Breast epithelium (tissue), 4 donors: Measurements from ENCODE around the gene NFKBIB. TPM values are rescaled to one million over a fixed set of nuclear protein-coding genes. Genes with fewer than 3 reads are reported as not detected.

ENCODE experiments used
- DNase-seq, 2 donors: peaks; one replicate each; pipeline ENCODE4 v3.0.0-alpha.2; 2019; ENCODE audit warnings: low spot score in 2 of 2
- H3K27ac ChIP-seq, 2 donors: fragments of 200-600 bp; sonication (generic) in 1 of 2; one replicate each; pipeline ENCODE4 v1.5.1; 2016 to 2019; ENCODE audit warnings: mild to moderate bottlenecking in 1 of 2
- H3K27me3 ChIP-seq, 2 donors: fragments of 200-600 bp; sonication (generic) in 1 of 2; one replicate each; pipeline versions ENCODE4 v1.5.1 to v1.6.0; 2017 to 2019; ENCODE audit warnings: control low read depth in 1 of 2, mild to moderate bottlenecking in 1 of 2
- H3K36me3 ChIP-seq: fragments of 200-600 bp; one replicate; pipeline ENCODE4 v1.5.1; 2019
- H3K4me1 ChIP-seq, 2 donors: fragments of 200-600 bp; sonication (generic); one replicate each; pipeline ENCODE4 v1.5.1; 2016 to 2019; ENCODE audit warnings: control low read depth in 1 of 2
- H3K4me3 ChIP-seq, 3 donors: fragments of 200-600 bp; sonication (generic); 1 replicate in 2 of 3; 2 replicates in 1 of 3; pipeline ENCODE4 v1.5.1; 2016 to 2019; ENCODE audit warnings: mild to moderate bottlenecking in 3 of 3, moderate library complexity in 2 of 3
- H3K9me3 ChIP-seq, 2 donors: fragments of 200-600 bp; sonication (generic) in 1 of 2; one replicate each; pipeline ENCODE4 v1.5.1; 2016 to 2019; ENCODE audit warnings: control low read depth in 1 of 2
- CTCF ChIP-seq, 3 donors: fragments of 450-650 bp; IDR thresholded peaks; one replicate each; pipeline ENCODE4 v1.5.1; 2016 to 2017; ENCODE audit warnings: antibody characterized with exemption in 3 of 3, mild to moderate bottlenecking in 3 of 3, moderate library complexity in 3 of 3
- POLR2A ChIP-seq: fragments of 450-650 bp; IDR thresholded peaks from one replicate; pipeline ENCODE4 v1.6.1; 2016; ENCODE audit warnings: antibody characterized with exemption, mild to moderate bottlenecking, moderate library complexity
- POLR2AphosphoS5 ChIP-seq, 3 donors: sonication (generic); formaldehyde crosslinking; IDR thresholded peaks; one replicate each; pipeline ENCODE4 v1.6.1; 2017; ENCODE audit warnings: antibody characterized with exemption in 3 of 3
- intact Hi-C: fragments of 100-400 bp; cut with DNase I; formaldehyde crosslinking; loops from one replicate; pipeline ENCODE4 v1.15.1; 2023; ENCODE audit warnings: low total_unique reads
- total RNA-seq, 3 donors: library from RNA; depleted of rRNA; stranded (reverse); fragments of >200 nt; gene quantifications; one replicate each; pipeline ENCODE4 v1.1.0, GENCODE V29; 2016

NFKBIB gene
- total RNA-seq, 3 donors from 2014 or later: 15.7 to 29.2 (median 19.6) TPM

- Histone ChIP-seq H3K4me3 (no peak overlapping the region), H3K27ac (no peak overlapping the region), H3K27me3 (no peaks in the 10 kb centered on the region), H3K36me3 (no peaks in the 10 kb centered on the region), H3K4me1 (no peaks in the 10 kb centered on the region), H3K9me3 (no peaks in the 10 kb centered on the region)
- no peak for DNase-seq
- intact Hi-C loops: no loop called here
- TF ChIP-seq CTCF (IDR thresholded peaks at IDR 0.05) (no peak), POLR2AphosphoS5 (IDR thresholded peaks at IDR 0.05) (no peak), POLR2A (no peak)
Measured at GRCh38 chr19:38913958-38914357, 14.2 kb downstream of the NFKBIB start.

GRCh38 chr19:38915329-38916321, 15.9 kb downstream of the NFKBIB start:
- intact Hi-C loops: no loop called here
- no peak for TF ChIP-seq POLR2A
- TF ChIP-seq CTCF (IDR thresholded peaks at IDR 0.05): no peak
- no peak for TF ChIP-seq POLR2AphosphoS5 (IDR thresholded peaks at IDR 0.05)

GRCh38 chr19:38917516-38917915, 17.7 kb downstream of the NFKBIB start:
- intact Hi-C loops: no loop called here
- DNase-seq: no peak

More at GRCh38 chr19:38915329-38916321, 15.9 kb downstream of the NFKBIB start:
- DNase-seq: no peak
- no peaks in the 10 kb centered on the region for H3K4me1 ChIP-seq
- H3K36me3 ChIP-seq: no peaks in the 10 kb centered on the region
- H3K4me3 ChIP-seq: no peak overlapping the region
- no peak overlapping the region for H3K27ac ChIP-seq
- H3K9me3 ChIP-seq: no peaks in the 10 kb centered on the region
- no peaks in the 10 kb centered on the region for H3K27me3 ChIP-seq

GRCh38 chr19:38917921-38918491, 18.2 kb downstream of the NFKBIB start:
- TF ChIP-seq POLR2AphosphoS5 (IDR thresholded peaks at IDR 0.05) (no peak), POLR2A (no peak), CTCF (IDR thresholded peaks at IDR 0.05) (no peak)
- Histone ChIP-seq H3K4me1 (no peaks in the 10 kb centered on the region), H3K36me3 (no peaks in the 10 kb centered on the region), H3K9me3 (no peaks in the 10 kb centered on the region), H3K27me3 (no peaks in the 10 kb centered on the region), H3K27ac (no peak overlapping the region), H3K4me3 (no peak overlapping the region)
- DNase-seq: no peak
- intact Hi-C loops: no loop called here

More at GRCh38 chr19:38917516-38917915, 17.7 kb downstream of the NFKBIB start:
- Histone ChIP-seq H3K4me3 (no peak overlapping the region), H3K36me3 (no peaks in the 10 kb centered on the region), H3K27me3 (no peaks in the 10 kb centered on the region), H3K27ac (no peak overlapping the region), H3K9me3 (no peaks in the 10 kb centered on the region), H3K4me1 (no peaks in the 10 kb centered on the region)
- no peak for TF ChIP-seq CTCF (IDR thresholded peaks at IDR 0.05)

- DNase-seq: no peak
- no peak overlapping the region for H3K4me3 ChIP-seq
- intact Hi-C loops: no loop called here
- no peaks in the 10 kb centered on the region for H3K36me3 ChIP-seq
- no peaks in the 10 kb centered on the region for H3K4me1 ChIP-seq
- H3K27me3 ChIP-seq: no peaks in the 10 kb centered on the region
- no peaks in the 10 kb centered on the region for H3K9me3 ChIP-seq
- no peak for TF ChIP-seq CTCF (IDR thresholded peaks at IDR 0.05)
- no peak for TF ChIP-seq POLR2AphosphoS5 (IDR thresholded peaks at IDR 0.05)
- TF ChIP-seq POLR2A: no peak
- H3K27ac ChIP-seq: no peak overlapping the region
Measured at GRCh38 chr19:38918526-38918925, 18.8 kb downstream of the NFKBIB start.
